HepG2 (cell line): Measurements from ENCODE around the gene DMGDH. TPM values are rescaled to one million over a fixed set of nuclear protein-coding genes. Genes with fewer than 3 reads are reported as not detected.

Experiments
- FOXP1 ChIP-seq, 2 experiments: fragments of 450-650 bp in 1 of 2; IDR thresholded peaks; 2 replicates each; pipeline ENCODE4 v1.6.1; 2017 to 2018; ENCODE audit warnings: antibody characterized with exemption in 1 of 2
- GABPA ChIP-seq, 2 experiments: IDR thresholded peaks; 2 replicates each; pipeline ENCODE4 v1.6.1; 2011 to 2016; ENCODE audit warnings: low read depth in 2 of 2, low read length in 1 of 2, missing biosample characterization in 1 of 2, missing genetic modification characterization in 1 of 2
- IKZF1 ChIP-seq: fragments of 450-650 bp; IDR thresholded peaks from 2 replicates; pipeline ENCODE4 v1.7.1; 2016
- NFIB ChIP-seq: sonication (generic); formaldehyde crosslinking; IDR thresholded peaks from 2 replicates; pipeline ENCODE4 v1.9.0; 2021; ENCODE audit warnings: missing genetic modification reagents, mild to moderate bottlenecking, borderline replicate concordance
- ZFP36L1 ChIP-seq: sonication (generic); formaldehyde crosslinking; IDR thresholded peaks from 2 replicates; pipeline ENCODE4 v1.8.0; 2022; ENCODE audit warnings: mild to moderate bottlenecking, missing genetic modification reagents, moderate library complexity
- ZNF207 ChIP-seq: fragments of 450-650 bp; IDR thresholded peaks from 2 replicates; pipeline ENCODE4 v1.6.1; 2016; ENCODE audit warnings: antibody characterized with exemption, borderline replicate concordance
- ZNF30 ChIP-seq: sonication (generic); formaldehyde crosslinking; IDR thresholded peaks from 2 replicates; pipeline ENCODE4 v1.5.0; 2020; ENCODE audit warnings: mild to moderate bottlenecking, missing genetic modification reagents
- ZNF468 ChIP-seq: sonication (generic); formaldehyde crosslinking; IDR thresholded peaks from 2 replicates; pipeline ENCODE4 v1.8.0; 2022; ENCODE audit warnings: mild to moderate bottlenecking, moderate library complexity, missing genetic modification reagents
- ZNF614 ChIP-seq: IDR thresholded peaks from 2 replicates; pipeline ENCODE4 v1.6.1; 2018; ENCODE audit warnings: missing biosample characterization, missing genetic modification reagents, inconsistent platforms, borderline replicate concordance
- polyA plus RNA-seq, 8 experiments: library from polyadenylated mRNA; depleted of rRNA in 3 of 8; stranded (reverse) in 7 of 8; unstranded in 1 of 8; fragments of >200 nt; fragmentation: Illumina TruSeq in 4 of 8; extraction: Trizol in 4 of 8; gene quantifications; 2 replicates each; pipeline versions ENCODE4 v1.2.1 to v1.2.3, GENCODE V29; 2011 to 2016; ENCODE audit warnings: low read depth in 4 of 8, missing spikeins in 1 of 8, mixed read lengths in 1 of 8; ENCODE audit not compliant: insufficient read depth in 1 of 8
- total RNA-seq, 5 experiments: library from RNA; depleted of rRNA; stranded (reverse); fragments of >200 nt; fragmentation: Illumina TruSeq; extraction: Trizol; gene quantifications; 2 replicates each; pipeline ENCODE4 v1.2.3, GENCODE V29; 2016; ENCODE audit warnings: low read depth in 1 of 5
- TF ChIP-seq, protein P1 (sequence below): sonication (generic); formaldehyde crosslinking; IDR thresholded peaks from 2 replicates; pipeline ENCODE4 v1.4.0; 2020; ENCODE audit warnings: missing genetic modification reagents
- TF ChIP-seq, protein P2 (sequence below): sonication (generic); formaldehyde crosslinking; conservative IDR thresholded peaks from 2 replicates; pipeline ENCODE4 v1.4.0; 2020; ENCODE audit warnings: mild to moderate bottlenecking, missing genetic modification reagents, moderate library complexity
- TF ChIP-seq, protein P3 (sequence below): sonication (generic); formaldehyde crosslinking; IDR thresholded peaks from 2 replicates; pipeline ENCODE4 v1.8.0; 2022; ENCODE audit warnings: mild to moderate bottlenecking, missing genetic modification reagents
- TF ChIP-seq, protein P4 (sequence below): sonication (generic); formaldehyde crosslinking; IDR thresholded peaks from 2 replicates; pipeline ENCODE4 v1.4.0; 2020; ENCODE audit warnings: missing genetic modification reagents, borderline replicate concordance
- TF ChIP-seq, protein P5 (sequence below): sonication (generic); formaldehyde crosslinking; IDR thresholded peaks from 2 replicates; pipeline ENCODE4 v1.5.1; 2020; ENCODE audit warnings: mild to moderate bottlenecking, missing genetic modification reagents, moderate library complexity

DMGDH gene
- total and polyA plus RNA-seq, 2 of the 13 experiments (the other 11 are each of a cell fraction or from before 2014, with no cell fraction given), result 3.6 to 7.9 TPM

DNA sequence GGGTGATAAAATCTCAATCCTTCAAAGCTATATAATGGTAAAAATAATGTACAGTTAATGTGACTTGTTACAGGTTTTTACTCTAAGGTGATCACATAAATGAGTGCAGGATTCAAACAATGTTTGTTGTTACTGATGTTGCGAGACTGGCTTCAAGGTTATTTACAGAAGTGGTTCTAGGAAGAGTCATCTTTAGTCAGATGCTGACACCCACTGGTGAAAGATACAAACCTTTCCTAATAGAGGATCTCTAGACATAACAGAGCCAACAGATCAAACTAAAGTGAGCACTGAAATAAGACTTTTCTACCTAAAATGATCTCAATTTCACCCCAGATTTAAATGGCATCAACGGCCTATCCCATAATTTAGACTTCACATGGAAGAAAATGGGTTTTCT is 104.6 kb downstream of the DMGDH start (continued):
- TF ChIP-seq, protein P1, sequence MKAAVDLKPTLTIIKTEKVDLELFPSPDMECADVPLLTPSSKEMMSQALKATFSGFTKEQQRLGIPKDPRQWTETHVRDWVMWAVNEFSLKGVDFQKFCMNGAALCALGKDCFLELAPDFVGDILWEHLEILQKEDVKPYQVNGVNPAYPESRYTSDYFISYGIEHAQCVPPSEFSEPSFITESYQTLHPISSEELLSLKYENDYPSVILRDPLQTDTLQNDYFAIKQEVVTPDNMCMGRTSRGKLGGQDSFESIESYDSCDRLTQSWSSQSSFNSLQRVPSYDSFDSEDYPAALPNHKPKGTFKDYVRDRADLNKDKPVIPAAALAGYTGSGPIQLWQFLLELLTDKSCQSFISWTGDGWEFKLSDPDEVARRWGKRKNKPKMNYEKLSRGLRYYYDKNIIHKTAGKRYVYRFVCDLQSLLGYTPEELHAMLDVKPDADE, result no peak
- TF ChIP-seq ZNF468 (no peak), IKZF1 (no peak), ZNF614 (CRISPR knock-in tag) (no peak), FOXP1 (IDR thresholded peaks at IDR 0.05) (no peak), FOXP1 (CRISPR knock-in tag; IDR thresholded peaks at IDR 0.05) (0 out of 2 replicates have a peak, but pooled peaks have one; percentile 22), NFIB (CRISPR knock-in tag) (no peak), ZNF207 (no peak), ZFP36L1 (CRISPR knock-in tag) (no peak), ZNF30 (CRISPR knock-in tag) (no peak), GABPA (IDR thresholded peaks at IDR 0.05; ENCODE audit: low read depth, low read length) (no peak), GABPA (CRISPR knock-in tag; IDR thresholded peaks at IDR 0.05; ENCODE audit: low read depth) (no peak)
- TF ChIP-seq, protein P2, sequence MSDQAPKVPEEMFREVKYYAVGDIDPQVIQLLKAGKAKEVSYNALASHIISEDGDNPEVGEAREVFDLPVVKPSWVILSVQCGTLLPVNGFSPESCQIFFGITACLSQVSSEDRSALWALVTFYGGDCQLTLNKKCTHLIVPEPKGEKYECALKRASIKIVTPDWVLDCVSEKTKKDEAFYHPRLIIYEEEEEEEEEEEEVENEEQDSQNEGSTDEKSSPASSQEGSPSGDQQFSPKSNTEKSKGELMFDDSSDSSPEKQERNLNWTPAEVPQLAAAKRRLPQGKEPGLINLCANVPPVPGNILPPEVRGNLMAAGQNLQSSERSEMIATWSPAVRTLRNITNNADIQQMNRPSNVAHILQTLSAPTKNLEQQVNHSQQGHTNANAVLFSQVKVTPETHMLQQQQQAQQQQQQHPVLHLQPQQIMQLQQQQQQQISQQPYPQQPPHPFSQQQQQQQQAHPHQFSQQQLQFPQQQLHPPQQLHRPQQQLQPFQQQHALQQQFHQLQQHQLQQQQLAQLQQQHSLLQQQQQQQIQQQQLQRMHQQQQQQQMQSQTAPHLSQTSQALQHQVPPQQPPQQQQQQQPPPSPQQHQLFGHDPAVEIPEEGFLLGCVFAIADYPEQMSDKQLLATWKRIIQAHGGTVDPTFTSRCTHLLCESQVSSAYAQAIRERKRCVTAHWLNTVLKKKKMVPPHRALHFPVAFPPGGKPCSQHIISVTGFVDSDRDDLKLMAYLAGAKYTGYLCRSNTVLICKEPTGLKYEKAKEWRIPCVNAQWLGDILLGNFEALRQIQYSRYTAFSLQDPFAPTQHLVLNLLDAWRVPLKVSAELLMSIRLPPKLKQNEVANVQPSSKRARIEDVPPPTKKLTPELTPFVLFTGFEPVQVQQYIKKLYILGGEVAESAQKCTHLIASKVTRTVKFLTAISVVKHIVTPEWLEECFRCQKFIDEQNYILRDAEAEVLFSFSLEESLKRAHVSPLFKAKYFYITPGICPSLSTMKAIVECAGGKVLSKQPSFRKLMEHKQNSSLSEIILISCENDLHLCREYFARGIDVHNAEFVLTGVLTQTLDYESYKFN (CRISPR knock-in tag), result no peak
- TF ChIP-seq, protein P3, sequence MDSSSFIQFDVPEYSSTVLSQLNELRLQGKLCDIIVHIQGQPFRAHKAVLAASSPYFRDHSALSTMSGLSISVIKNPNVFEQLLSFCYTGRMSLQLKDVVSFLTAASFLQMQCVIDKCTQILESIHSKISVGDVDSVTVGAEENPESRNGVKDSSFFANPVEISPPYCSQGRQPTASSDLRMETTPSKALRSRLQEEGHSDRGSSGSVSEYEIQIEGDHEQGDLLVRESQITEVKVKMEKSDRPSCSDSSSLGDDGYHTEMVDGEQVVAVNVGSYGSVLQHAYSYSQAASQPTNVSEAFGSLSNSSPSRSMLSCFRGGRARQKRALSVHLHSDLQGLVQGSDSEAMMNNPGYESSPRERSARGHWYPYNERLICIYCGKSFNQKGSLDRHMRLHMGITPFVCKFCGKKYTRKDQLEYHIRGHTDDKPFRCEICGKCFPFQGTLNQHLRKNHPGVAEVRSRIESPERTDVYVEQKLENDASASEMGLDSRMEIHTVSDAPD, result no peak
- TF ChIP-seq, protein P4, sequence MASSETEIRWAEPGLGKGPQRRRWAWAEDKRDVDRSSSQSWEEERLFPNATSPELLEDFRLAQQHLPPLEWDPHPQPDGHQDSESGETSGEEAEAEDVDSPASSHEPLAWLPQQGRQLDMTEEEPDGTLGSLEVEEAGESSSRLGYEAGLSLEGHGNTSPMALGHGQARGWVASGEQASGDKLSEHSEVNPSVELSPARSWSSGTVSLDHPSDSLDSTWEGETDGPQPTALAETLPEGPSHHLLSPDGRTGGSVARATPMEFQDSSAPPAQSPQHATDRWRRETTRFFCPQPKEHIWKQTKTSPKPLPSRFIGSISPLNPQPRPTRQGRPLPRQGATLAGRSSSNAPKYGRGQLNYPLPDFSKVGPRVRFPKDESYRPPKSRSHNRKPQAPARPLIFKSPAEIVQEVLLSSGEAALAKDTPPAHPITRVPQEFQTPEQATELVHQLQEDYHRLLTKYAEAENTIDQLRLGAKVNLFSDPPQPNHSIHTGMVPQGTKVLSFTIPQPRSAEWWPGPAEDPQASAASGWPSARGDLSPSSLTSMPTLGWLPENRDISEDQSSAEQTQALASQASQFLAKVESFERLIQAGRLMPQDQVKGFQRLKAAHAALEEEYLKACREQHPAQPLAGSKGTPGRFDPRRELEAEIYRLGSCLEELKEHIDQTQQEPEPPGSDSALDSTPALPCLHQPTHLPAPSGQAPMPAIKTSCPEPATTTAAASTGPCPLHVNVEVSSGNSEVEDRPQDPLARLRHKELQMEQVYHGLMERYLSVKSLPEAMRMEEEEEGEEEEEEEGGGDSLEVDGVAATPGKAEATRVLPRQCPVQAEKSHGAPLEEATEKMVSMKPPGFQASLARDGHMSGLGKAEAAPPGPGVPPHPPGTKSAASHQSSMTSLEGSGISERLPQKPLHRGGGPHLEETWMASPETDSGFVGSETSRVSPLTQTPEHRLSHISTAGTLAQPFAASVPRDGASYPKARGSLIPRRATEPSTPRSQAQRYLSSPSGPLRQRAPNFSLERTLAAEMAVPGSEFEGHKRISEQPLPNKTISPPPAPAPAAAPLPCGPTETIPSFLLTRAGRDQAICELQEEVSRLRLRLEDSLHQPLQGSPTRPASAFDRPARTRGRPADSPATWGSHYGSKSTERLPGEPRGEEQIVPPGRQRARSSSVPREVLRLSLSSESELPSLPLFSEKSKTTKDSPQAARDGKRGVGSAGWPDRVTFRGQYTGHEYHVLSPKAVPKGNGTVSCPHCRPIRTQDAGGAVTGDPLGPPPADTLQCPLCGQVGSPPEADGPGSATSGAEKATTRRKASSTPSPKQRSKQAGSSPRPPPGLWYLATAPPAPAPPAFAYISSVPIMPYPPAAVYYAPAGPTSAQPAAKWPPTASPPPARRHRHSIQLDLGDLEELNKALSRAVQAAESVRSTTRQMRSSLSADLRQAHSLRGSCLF (CRISPR knock-in tag), result no peak
- TF ChIP-seq, protein P5, sequence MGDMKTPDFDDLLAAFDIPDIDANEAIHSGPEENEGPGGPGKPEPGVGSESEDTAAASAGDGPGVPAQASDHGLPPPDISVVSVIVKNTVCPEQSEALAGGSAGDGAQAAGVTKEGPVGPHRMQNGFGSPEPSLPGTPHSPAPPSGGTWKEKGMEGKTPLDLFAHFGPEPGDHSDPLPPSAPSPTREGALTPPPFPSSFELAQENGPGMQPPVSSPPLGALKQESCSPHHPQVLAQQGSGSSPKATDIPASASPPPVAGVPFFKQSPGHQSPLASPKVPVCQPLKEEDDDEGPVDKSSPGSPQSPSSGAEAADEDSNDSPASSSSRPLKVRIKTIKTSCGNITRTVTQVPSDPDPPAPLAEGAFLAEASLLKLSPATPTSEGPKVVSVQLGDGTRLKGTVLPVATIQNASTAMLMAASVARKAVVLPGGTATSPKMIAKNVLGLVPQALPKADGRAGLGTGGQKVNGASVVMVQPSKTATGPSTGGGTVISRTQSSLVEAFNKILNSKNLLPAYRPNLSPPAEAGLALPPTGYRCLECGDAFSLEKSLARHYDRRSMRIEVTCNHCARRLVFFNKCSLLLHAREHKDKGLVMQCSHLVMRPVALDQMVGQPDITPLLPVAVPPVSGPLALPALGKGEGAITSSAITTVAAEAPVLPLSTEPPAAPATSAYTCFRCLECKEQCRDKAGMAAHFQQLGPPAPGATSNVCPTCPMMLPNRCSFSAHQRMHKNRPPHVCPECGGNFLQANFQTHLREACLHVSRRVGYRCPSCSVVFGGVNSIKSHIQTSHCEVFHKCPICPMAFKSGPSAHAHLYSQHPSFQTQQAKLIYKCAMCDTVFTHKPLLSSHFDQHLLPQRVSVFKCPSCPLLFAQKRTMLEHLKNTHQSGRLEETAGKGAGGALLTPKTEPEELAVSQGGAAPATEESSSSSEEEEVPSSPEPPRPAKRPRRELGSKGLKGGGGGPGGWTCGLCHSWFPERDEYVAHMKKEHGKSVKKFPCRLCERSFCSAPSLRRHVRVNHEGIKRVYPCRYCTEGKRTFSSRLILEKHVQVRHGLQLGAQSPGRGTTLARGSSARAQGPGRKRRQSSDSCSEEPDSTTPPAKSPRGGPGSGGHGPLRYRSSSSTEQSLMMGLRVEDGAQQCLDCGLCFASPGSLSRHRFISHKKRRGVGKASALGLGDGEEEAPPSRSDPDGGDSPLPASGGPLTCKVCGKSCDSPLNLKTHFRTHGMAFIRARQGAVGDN (CRISPR knock-in tag), result no peak
